ENCODE results near the gene CDCA3. TPM values are rescaled to one million over a fixed set of nuclear protein-coding genes. Genes with fewer than 3 reads are reported as not detected.

The CDCA3 gene
- total and polyA plus RNA-seq, 4 experiments from 2014 or later = 0.09 to 2.0 (median 0.83) TPM

DNA sequence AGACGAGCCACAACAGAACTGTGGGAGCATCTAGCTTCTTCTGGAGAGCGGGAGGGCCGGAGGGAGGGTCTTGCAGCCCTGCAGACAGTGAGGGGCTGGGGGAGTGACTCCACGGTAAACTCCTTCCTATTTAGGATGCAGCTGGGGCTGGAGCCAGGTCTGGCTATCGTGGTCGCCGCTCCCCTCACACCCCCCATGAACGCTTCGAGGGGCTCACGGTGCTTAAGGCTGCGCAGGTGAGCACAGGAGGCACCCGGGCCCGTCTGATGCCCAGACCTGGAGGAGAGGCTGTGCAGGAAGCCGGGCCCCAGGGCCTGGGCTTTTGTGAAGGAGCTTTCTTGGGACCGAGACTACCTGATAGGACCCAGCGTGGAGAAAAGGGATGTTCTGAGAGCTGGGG is 14.2 kb downstream of the CDCA3 start:
- no peaks in the 10 kb centered on the region for H3K36me3 ChIP-seq (ENCODE audit: insufficient read depth, low read length)
- peaks cover 0 to 1% of the 10 kb centered on the region in 2 donors for H3K27me3 Mint-ChIP-seq
- ChIA-PET CTCF (ENCODE audit: partially characterized antibody) (interaction anchor here (0.9 to 18.9 kb wide), 15 partner anchors 10 to 234 kb away, joined by 3 to 303 read pairs (median 5); partner anchors contain the start of genes CD4, CDCA3, GPR162 and LAG3), POLR2A (ENCODE audit: partially characterized antibody) (interaction anchor here (1.7 to 3.1 kb wide), 3 partner anchors 15 to 84 kb away, joined by 3 to 20 read pairs (median 9); partner anchors contain the start of genes CDCA3, MLF2 and USP5)
- no peak overlapping the region for H3K27ac ChIP-seq (ENCODE audit: low read depth, low read length)
- H3K4me1 ChIP-seq (ENCODE audit: insufficient read depth, low read length) = peaks cover 7% of the 10 kb centered on the region
- no peak overlapping the region for H3K4me3 Mint-ChIP-seq
- H3K4me1 Mint-ChIP-seq = peaks cover 0 to 5% (median 2%) of the 10 kb centered on the region in 4 donors
- H3K9me3 Mint-ChIP-seq = no peaks in the 10 kb centered on the region
- no peaks in the 10 kb centered on the region for H3K36me3 Mint-ChIP-seq
- H3K9me3 ChIP-seq (ENCODE audit: control insufficient read depth in 1 of 2, low read length in 2 of 2) = no peaks in the 10 kb centered on the region
- H3K4me3 ChIP-seq (ENCODE audit: low read length in 2 of 2) = no peak overlapping the region
- DNase-seq = no peak
- intact Hi-C loops (cut with micrococcal nuclease) = no loop called here
- no peak overlapping the region for H3K27ac Mint-ChIP-seq
- H3K27me3 ChIP-seq (ENCODE audit: insufficient read depth, low read length) = no peaks in the 10 kb centered on the region

DNA sequence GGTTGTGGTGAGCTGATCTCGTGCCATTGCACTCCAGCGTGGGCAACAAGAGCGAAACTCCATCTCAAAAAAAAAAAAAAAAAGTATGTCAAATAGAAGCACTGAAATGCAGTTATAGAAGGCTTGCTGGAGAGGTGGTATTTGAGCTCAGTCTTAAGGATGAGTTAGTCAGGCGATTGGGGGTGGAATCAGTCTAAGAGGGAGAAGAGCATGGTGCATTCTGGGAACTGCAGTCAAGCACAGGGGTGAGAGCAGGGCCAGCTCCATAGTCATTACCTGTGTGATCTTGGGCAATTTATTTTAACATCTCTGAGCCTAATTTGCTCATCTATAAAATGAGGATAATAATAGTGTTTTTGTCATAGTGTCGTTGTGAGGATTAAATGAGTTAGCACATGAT is 16.2 kb downstream of the CDCA3 start:
- H3K36me3 Mint-ChIP-seq = no peaks in the 10 kb centered on the region
- Histone ChIP-seq H3K9me3 (ENCODE audit: control insufficient read depth in 1 of 2, low read length in 2 of 2) (no peaks in the 10 kb centered on the region), H3K27ac (ENCODE audit: low read depth, low read length) (no peak overlapping the region), H3K27me3 (ENCODE audit: insufficient read depth, low read length) (peaks cover under 1% of the 10 kb centered on the region), H3K4me1 (ENCODE audit: insufficient read depth, low read length) (peaks cover 8% of the 10 kb centered on the region), H3K4me3 (ENCODE audit: low read length in 2 of 2) (no peak overlapping the region), H3K36me3 (ENCODE audit: insufficient read depth, low read length) (no peaks in the 10 kb centered on the region)
- H3K9me3 Mint-ChIP-seq = no peaks in the 10 kb centered on the region
- peak overlapping the region in 2 of 7 donors; percentile 61 to 64 for H3K27ac Mint-ChIP-seq
- intact Hi-C loops (cut with micrococcal nuclease) = loop anchor here (1.0 to 2.0 kb wide), 3 partner anchors 10 to 82 kb away; partner anchors contain the start of genes CDCA3 and MLF2
- CTCF ChIA-PET (ENCODE audit: partially characterized antibody) = interaction anchor here (0.6 to 18.9 kb wide), 23 partner anchors 9 to 263 kb away, joined by 3 to 303 read pairs (median 5); partner anchors contain the start of genes CD4, CDCA3, GPR162 and LAG3
- POLR2A ChIA-PET (ENCODE audit: partially characterized antibody) = interaction anchor here (0.7 to 3.1 kb wide), 6 partner anchors 12 to 209 kb away, joined by 3 to 20 read pairs (median 4); partner anchors contain the start of genes CDCA3, MLF2 and ZNF384
- peaks cover 1 to 3% of the 10 kb centered on the region in 2 donors for H3K27me3 Mint-ChIP-seq
- peaks cover 0 to 5% (median 2%) of the 10 kb centered on the region in 4 donors for H3K4me1 Mint-ChIP-seq
- no peak for DNase-seq
- no peak overlapping the region for H3K4me3 Mint-ChIP-seq

DNA sequence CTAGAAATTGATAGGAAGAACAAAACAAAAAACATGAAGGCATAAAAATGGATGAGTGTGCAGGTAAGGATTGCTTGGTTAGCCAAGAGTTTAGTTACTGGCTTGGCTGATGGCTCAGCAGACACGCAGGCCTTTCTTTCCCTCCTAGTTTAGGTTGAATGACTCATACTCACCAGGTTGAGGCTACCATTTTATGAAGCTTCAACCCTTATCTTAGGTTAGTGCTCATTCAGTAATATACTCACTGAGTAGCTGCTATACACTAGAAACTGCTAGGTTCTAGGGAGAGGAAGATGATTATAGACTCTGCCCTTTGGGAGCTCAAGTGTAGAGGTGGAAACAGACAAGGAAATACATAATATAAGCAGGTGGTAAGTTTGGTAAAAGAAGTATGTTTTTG is 16.8 kb downstream of the CDCA3 start:
- Histone ChIP-seq H3K27ac (ENCODE audit: low read depth, low read length) (no peak overlapping the region), H3K36me3 (ENCODE audit: insufficient read depth, low read length) (no peaks in the 10 kb centered on the region), H3K4me3 (ENCODE audit: low read length in 2 of 2) (no peak overlapping the region), H3K4me1 (ENCODE audit: insufficient read depth, low read length) (peaks cover 14% of the 10 kb centered on the region), H3K9me3 (ENCODE audit: control insufficient read depth in 1 of 2, low read length in 2 of 2) (no peaks in the 10 kb centered on the region), H3K27me3 (ENCODE audit: insufficient read depth, low read length) (peaks cover 7% of the 10 kb centered on the region)
- Mint-ChIP-seq H3K4me1 (peaks cover 2 to 8% (median 4%) of the 10 kb centered on the region in 4 donors), H3K36me3 (no peaks in the 10 kb centered on the region), H3K4me3 (no peak overlapping the region), H3K27ac (no peak overlapping the region), H3K27me3 (peaks cover 1 to 3% of the 10 kb centered on the region in 2 donors), H3K9me3 (no peaks in the 10 kb centered on the region)
- no peak for DNase-seq
- intact Hi-C loops (cut with micrococcal nuclease) = loop anchor here (2.0 kb wide), 1 partner anchor 17 kb away; the partner anchor contains the start of gene CDCA3
- ChIA-PET POLR2A (ENCODE audit: partially characterized antibody) (interaction anchor here (0.7 to 3.1 kb wide), 5 partner anchors 11 to 208 kb away, joined by 3 to 20 read pairs (median 5); partner anchors contain the start of genes CDCA3, MLF2 and USP5), CTCF (ENCODE audit: partially characterized antibody) (interaction anchor here (0.6 to 18.9 kb wide), 21 partner anchors 8 to 262 kb away, joined by 3 to 303 read pairs (median 6); partner anchors contain the start of genes CD4, CDCA3, GPR162 and LAG3)

DNA sequence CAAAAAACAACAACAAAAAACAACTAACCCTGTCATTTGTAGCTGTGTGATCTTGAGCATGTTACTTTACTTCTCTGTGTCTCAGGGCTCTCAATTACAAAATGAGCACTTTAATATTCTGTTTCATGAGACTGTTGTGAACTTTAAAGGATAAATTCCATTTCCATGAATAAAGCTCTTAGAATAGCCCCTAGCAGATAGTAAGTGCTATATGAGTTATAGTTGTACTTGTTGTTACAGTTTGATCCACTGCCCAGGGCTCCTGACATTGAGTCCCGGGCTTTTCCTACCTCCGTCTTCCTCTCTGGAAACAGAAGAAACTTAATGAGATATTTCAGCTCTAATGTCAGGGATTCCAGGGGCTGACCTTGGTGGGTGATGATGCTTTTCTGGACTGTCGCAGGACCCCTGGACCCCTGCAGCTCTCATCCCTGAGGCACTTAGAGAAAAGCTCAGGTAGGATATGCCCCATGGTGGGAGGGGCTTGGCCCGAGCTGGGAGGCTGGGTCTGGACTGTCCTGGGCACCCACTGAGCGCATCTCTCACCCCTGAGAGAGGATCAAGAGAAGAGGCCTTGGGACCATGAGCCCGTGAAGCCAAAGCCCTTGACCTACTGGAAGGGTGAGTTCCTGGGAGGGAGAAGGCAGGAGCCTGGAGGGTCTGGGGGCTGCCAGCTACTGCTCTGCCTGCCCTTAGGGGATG is 17.7 kb downstream of the CDCA3 start:
- Histone ChIP-seq H3K36me3 (ENCODE audit: insufficient read depth, low read length) (no peaks in the 10 kb centered on the region), H3K4me3 (ENCODE audit: low read length in 2 of 2) (no peak overlapping the region), H3K4me1 (ENCODE audit: insufficient read depth, low read length) (peaks cover 16% of the 10 kb centered on the region), H3K9me3 (ENCODE audit: control insufficient read depth in 1 of 2, low read length in 2 of 2) (no peaks in the 10 kb centered on the region), H3K27me3 (ENCODE audit: insufficient read depth, low read length) (peaks cover 8% of the 10 kb centered on the region), H3K27ac (ENCODE audit: low read depth, low read length) (no peak overlapping the region)
- Mint-ChIP-seq H3K27me3 (peaks cover 1 to 8% of the 10 kb centered on the region in 2 donors), H3K4me1 (peaks cover 2 to 12% (median 7%) of the 10 kb centered on the region in 4 donors), H3K9me3 (no peaks in the 10 kb centered on the region), H3K27ac (no peak overlapping the region), H3K4me3 (peak overlapping the region in 1 of 8 donors; percentile 25), H3K36me3 (no peaks in the 10 kb centered on the region)
- intact Hi-C loops (cut with micrococcal nuclease) = no loop called here
- CTCF ChIA-PET (ENCODE audit: partially characterized antibody) = interaction anchor here (1.0 to 18.9 kb wide), 12 partner anchors 9 to 353 kb away, joined by 3 to 303 read pairs (median 7); partner anchors contain the start of genes CD4, CDCA3, GPR162 and LAG3
- POLR2A ChIA-PET (ENCODE audit: partially characterized antibody) = interaction anchor here (1.2 to 1.8 kb wide), 3 partner anchors 10 to 70 kb away, joined by 3 to 7 read pairs (median 5); partner anchors contain the start of genes CDCA3 and USP5
- no peak for DNase-seq

DNA sequence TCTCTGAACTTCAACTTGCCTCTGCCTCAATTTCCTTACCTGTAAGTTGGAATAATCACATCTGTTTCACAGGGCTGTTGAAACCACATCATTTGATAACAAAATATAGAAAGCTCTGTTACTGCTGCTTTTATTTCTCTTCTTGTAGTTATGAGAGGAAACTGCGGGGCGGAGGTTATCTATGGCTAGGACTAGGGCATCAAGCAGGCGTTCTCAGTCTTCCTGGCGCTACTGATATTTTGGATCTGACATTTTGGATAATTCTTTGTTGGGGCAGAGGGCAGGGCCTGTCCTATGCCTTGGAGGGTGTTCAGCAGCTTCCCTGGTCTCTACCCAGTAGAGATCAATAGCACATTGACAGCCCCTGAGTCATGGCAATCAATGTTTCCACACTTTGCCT is 19.0 kb downstream of the CDCA3 start:
- H3K36me3 Mint-ChIP-seq = no peaks in the 10 kb centered on the region

DNA sequence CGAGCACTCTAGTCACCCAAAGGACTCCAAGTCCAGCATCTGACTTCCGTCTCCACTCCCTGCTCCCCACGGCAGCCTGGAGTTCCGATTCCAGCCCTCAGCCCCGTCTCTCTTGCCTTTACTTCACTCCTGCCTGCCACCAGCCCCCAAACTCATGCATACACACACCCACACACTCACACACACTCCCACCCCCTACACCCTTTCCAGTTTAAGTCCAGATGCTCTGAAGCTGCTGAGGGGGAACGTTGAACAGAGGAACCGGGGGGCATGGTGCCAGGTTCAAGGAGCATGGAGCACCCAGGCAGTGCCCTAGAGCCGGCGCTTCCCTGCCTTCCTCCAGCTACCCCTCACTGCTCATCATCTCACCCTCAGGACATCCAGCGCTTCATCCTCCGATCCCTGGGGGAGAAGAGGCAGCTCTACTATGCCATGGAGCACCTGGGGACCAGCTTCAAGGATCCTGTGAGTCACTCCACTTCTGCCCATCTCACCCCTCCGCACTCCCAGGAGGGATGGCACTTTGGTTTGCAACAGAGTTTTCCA is 19.6 kb downstream of the CDCA3 start:
- no peaks in the 10 kb centered on the region for H3K9me3 Mint-ChIP-seq
- Histone ChIP-seq H3K4me3 (ENCODE audit: low read length in 2 of 2) (no peak overlapping the region), H3K36me3 (ENCODE audit: insufficient read depth, low read length) (no peaks in the 10 kb centered on the region), H3K27me3 (ENCODE audit: insufficient read depth, low read length) (peaks cover 10% of the 10 kb centered on the region), H3K9me3 (ENCODE audit: control insufficient read depth in 1 of 2, low read length in 2 of 2) (no peaks in the 10 kb centered on the region), H3K4me1 (ENCODE audit: insufficient read depth, low read length) (peaks cover 27% of the 10 kb centered on the region), H3K27ac (ENCODE audit: low read depth, low read length) (no peak overlapping the region)
- ChIA-PET CTCF (ENCODE audit: partially characterized antibody) (interaction anchor here (1.2 to 18.9 kb wide), 8 partner anchors 7 to 212 kb away, joined by 3 to 303 read pairs (median 7); partner anchors contain the start of genes CD4, GPR162, LAG3 and MLF2), POLR2A (ENCODE audit: partially characterized antibody) (no interaction called here)
- peaks cover 5 to 14% of the 10 kb centered on the region in 2 donors for H3K27me3 Mint-ChIP-seq
- peak overlapping the region in 2 of 7 donors; percentile 36 to 50 for H3K27ac Mint-ChIP-seq
- peak overlapping the region in 1 of 8 donors; percentile 43 for H3K4me3 Mint-ChIP-seq
- H3K36me3 Mint-ChIP-seq = no peaks in the 10 kb centered on the region
- intact Hi-C loops (cut with micrococcal nuclease) = no loop called here
- H3K4me1 Mint-ChIP-seq = peaks cover 8 to 23% (median 16%) of the 10 kb centered on the region in 4 donors
- DNase-seq = no peak

More for the DNA sequence above, 19.0 kb downstream of the CDCA3 start:
- DNase-seq = no peak
- ChIA-PET CTCF (ENCODE audit: partially characterized antibody) (interaction anchor here (1.0 to 18.9 kb wide), 8 partner anchors 9 to 213 kb away, joined by 3 to 303 read pairs (median 6); partner anchors contain the start of genes CD4, GPR162, LAG3 and MLF2), POLR2A (ENCODE audit: partially characterized antibody) (interaction anchor here (1.3 kb wide), 1 partner anchor 69 kb away, joined by 3 read pairs; no protein-coding TSS in a partner anchor)
- Mint-ChIP-seq H3K4me1 (peaks cover 8 to 23% (median 15%) of the 10 kb centered on the region in 4 donors), H3K4me3 (peak overlapping the region in 1 of 8 donors; percentile 43), H3K9me3 (no peaks in the 10 kb centered on the region), H3K27ac (no peak overlapping the region), H3K27me3 (peaks cover 3 to 14% of the 10 kb centered on the region in 2 donors)
- peaks cover 10% of the 10 kb centered on the region for H3K27me3 ChIP-seq (ENCODE audit: insufficient read depth, low read length)
- H3K9me3 ChIP-seq (ENCODE audit: control insufficient read depth in 1 of 2, low read length in 2 of 2) = no peaks in the 10 kb centered on the region
- no peak overlapping the region for H3K4me3 ChIP-seq (ENCODE audit: low read length in 2 of 2)
- H3K4me1 ChIP-seq (ENCODE audit: insufficient read depth, low read length) = peaks cover 25% of the 10 kb centered on the region
- H3K27ac ChIP-seq (ENCODE audit: low read depth, low read length) = no peak overlapping the region
- intact Hi-C loops (cut with micrococcal nuclease) = no loop called here
- no peaks in the 10 kb centered on the region for H3K36me3 ChIP-seq (ENCODE audit: insufficient read depth, low read length)

Measured in CD4-positive, alpha-beta memory T cell (primary cell).